ENCODE data around the gene GGA3. TPM values are rescaled to one million over a fixed set of nuclear protein-coding genes. Genes with fewer than 3 reads are reported as not detected.

The GGA3 gene
- total and polyA plus RNA-seq, 10 of the 15 experiments (the other 5 are each of a cell fraction or from before 2014, with no cell fraction given), result 7.0 to 57.5 (median 34.0) TPM

DNA sequence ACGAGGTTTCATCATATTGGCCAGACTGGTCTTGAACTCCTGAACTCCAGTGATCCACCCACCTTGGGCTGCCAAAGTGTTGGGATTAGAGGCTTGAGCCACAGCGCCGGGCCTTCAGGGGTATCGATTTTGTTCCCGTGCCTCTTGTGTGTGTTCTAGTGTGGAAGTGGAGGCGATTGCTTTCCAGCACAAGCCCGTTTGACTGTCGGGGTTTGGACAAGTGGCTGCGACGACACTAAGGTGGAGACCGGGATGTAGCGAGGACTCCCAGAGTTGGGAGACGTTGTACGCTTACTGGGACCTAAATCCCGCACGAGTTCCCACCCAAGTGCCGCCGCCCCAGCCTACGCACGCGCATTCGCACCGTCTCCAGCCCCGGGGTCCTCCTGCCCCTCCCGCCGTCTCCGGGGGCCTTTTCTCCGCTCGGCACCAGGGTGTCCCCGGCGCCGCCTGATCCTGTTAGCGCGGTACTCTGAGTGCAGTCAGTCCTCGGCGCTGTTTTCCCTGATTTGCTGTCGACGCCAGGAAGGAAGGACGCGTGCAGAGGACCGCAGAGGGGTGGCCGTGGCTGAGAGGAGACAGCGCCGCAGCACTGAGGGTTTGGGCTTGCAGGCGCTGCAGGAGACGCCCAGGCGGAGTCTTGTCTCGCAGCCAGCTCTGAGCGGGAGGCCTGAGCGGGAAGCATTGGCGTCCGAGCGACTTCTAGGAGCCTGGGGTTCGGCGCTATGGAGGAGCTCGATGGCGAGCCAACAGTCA, 56.2 kb downstream of the GGA3 start, which contains the start of gene NUP85 (continued):
- TF ChIP-seq, protein P1, sequence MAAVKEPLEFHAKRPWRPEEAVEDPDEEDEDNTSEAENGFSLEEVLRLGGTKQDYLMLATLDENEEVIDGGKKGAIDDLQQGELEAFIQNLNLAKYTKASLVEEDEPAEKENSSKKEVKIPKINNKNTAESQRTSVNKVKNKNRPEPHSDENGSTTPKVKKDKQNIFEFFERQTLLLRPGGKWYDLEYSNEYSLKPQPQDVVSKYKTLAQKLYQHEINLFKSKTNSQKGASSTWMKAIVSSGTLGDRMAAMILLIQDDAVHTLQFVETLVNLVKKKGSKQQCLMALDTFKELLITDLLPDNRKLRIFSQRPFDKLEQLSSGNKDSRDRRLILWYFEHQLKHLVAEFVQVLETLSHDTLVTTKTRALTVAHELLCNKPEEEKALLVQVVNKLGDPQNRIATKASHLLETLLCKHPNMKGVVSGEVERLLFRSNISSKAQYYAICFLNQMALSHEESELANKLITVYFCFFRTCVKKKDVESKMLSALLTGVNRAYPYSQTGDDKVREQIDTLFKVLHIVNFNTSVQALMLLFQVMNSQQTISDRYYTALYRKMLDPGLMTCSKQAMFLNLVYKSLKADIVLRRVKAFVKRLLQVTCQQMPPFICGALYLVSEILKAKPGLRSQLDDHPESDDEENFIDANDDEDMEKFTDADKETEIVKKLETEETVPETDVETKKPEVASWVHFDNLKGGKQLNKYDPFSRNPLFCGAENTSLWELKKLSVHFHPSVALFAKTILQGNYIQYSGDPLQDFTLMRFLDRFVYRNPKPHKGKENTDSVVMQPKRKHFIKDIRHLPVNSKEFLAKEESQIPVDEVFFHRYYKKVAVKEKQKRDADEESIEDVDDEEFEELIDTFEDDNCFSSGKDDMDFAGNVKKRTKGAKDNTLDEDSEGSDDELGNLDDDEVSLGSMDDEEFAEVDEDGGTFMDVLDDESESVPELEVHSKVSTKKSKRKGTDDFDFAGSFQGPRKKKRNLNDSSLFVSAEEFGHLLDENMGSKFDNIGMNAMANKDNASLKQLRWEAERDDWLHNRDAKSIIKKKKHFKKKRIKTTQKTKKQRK (IDR thresholded peaks at IDR 0.05; ENCODE audit: low read depth, low read length), result no peak
- peak; percentile 60; the same call in 1 of the 2 replicates for TF ChIP-seq POLR2AphosphoS2 (IDR thresholded peaks at IDR 0.05; ENCODE audit: low read depth, low read length)
- TF ChIP-seq SPI1 (IDR thresholded peaks at IDR 0.05; ENCODE audit: borderline replicate concordance, insufficient read depth, low read depth, low read length), result no peak
- TF ChIP-seq LARP7 (IDR thresholded peaks at IDR 0.05), result peak; percentile 95
- peak in 1 of 2 experiments; percentile 22; a peak in 1 of 3 replicates for TF ChIP-seq EGR1 (IDR thresholded peaks at IDR 0.05; ENCODE audit: borderline replicate concordance in 1 of 2, low read depth in 2 of 2, low read length in 2 of 2)
- peak; percentile 99 for TF ChIP-seq RB1 (IDR thresholded peaks at IDR 0.05; ENCODE audit: borderline replicate concordance)
- TF ChIP-seq YY1 (IDR thresholded peaks at IDR 0.05; ENCODE audit: low read depth, low read length), result peak; percentile 73; the same call in 1 of the 2 replicates
- TF ChIP-seq, protein P2, sequence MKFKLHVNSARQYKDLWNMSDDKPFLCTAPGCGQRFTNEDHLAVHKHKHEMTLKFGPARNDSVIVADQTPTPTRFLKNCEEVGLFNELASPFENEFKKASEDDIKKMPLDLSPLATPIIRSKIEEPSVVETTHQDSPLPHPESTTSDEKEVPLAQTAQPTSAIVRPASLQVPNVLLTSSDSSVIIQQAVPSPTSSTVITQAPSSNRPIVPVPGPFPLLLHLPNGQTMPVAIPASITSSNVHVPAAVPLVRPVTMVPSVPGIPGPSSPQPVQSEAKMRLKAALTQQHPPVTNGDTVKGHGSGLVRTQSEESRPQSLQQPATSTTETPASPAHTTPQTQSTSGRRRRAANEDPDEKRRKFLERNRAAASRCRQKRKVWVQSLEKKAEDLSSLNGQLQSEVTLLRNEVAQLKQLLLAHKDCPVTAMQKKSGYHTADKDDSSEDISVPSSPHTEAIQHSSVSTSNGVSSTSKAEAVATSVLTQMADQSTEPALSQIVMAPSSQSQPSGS (IDR thresholded peaks at IDR 0.05; ENCODE audit: low read length), result no peak
- peak; percentile 99 for TF ChIP-seq MYB (IDR thresholded peaks at IDR 0.05; ENCODE audit: borderline replicate concordance, low read depth, low read length)
- peak; percentile 95 for TF ChIP-seq NBN (IDR thresholded peaks at IDR 0.05)
- no peak for TF ChIP-seq YBX1 (IDR thresholded peaks at IDR 0.05)
- no peak for TF ChIP-seq NFYB (IDR thresholded peaks at IDR 0.05; ENCODE audit: insufficient read depth, low read depth, low read length)
- no peak for TF ChIP-seq ZNF24 (IDR thresholded peaks at IDR 0.05)
- TF ChIP-seq RAD51 (IDR thresholded peaks at IDR 0.05), result no peak
- TF ChIP-seq, protein P3, sequence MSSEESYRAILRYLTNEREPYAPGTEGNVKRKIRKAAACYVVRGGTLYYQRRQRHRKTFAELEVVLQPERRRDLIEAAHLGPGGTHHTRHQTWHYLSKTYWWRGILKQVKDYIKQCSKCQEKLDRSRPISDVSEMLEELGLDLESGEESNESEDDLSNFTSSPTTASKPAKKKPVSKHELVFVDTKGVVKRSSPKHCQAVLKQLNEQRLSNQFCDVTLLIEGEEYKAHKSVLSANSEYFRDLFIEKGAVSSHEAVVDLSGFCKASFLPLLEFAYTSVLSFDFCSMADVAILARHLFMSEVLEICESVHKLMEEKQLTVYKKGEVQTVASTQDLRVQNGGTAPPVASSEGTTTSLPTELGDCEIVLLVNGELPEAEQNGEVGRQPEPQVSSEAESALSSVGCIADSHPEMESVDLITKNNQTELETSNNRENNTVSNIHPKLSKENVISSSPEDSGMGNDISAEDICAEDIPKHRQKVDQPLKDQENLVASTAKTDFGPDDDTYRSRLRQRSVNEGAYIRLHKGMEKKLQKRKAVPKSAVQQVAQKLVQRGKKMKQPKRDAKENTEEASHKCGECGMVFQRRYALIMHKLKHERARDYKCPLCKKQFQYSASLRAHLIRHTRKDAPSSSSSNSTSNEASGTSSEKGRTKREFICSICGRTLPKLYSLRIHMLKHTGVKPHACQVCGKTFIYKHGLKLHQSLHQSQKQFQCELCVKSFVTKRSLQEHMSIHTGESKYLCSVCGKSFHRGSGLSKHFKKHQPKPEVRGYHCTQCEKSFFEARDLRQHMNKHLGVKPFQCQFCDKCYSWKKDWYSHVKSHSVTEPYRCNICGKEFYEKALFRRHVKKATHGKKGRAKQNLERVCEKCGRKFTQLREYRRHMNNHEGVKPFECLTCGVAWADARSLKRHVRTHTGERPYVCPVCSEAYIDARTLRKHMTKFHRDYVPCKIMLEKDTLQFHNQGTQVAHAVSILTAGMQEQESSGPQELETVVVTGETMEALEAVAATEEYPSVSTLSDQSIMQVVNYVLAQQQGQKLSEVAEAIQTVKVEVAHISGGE (CRISPR knock-in tag; IDR thresholded peaks at IDR 0.05), result no peak
- peak; percentile 57; the same call in 1 of the 2 replicates for TF ChIP-seq CHD2 (IDR thresholded peaks at IDR 0.05; ENCODE audit: borderline replicate concordance, low read depth, low read length)
- TF ChIP-seq ZZZ3 (IDR thresholded peaks at IDR 0.05; ENCODE audit: control insufficient read depth, insufficient read length, low read depth), result no peak
- TF ChIP-seq NKRF (conservative IDR thresholded peaks at IDR 0.05), result no peak; the same call in 1 of the 2 replicates
- no peak for TF ChIP-seq ZNF217 (IDR thresholded peaks at IDR 0.05)
- TF ChIP-seq FOXK2 (IDR thresholded peaks at IDR 0.05), result peak; percentile 45
- TF ChIP-seq SP1 (IDR thresholded peaks at IDR 0.05; ENCODE audit: low read depth, low read length), result peak; percentile 39

All from GM12878 (cell line).